HepG2 (cell line): Measurements from ENCODE around the gene PRPSAP2. TPM values are rescaled to one million over a fixed set of nuclear protein-coding genes. Genes with fewer than 3 reads are reported as not detected.

ENCODE experiments used
- CEBPB ChIP-seq: IDR thresholded peaks from 2 replicates; pipeline ENCODE4 v1.6.1; 2011; ENCODE audit warnings: low read depth, low read length, improper control_type of control experiment, borderline replicate concordance
- EHMT2 ChIP-seq: fragments of 200-600 bp; sonication (generic); IDR thresholded peaks from 2 replicates; pipeline ENCODE4 v1.7.0; 2017; ENCODE audit warnings: antibody characterized with exemption, low read depth, low read length, borderline replicate concordance
- FOXO1 ChIP-seq: sonication (generic); formaldehyde crosslinking; IDR thresholded peaks from 2 replicates; pipeline ENCODE4 v1.4.0; 2020; ENCODE audit warnings: missing genetic modification reagents
- HBP1 ChIP-seq: IDR thresholded peaks from 2 replicates; pipeline ENCODE4 v1.6.1; 2016; ENCODE audit warnings: low read depth, control low read depth
- HNRNPLL ChIP-seq: fragments of 200-400 bp; formaldehyde crosslinking; IDR thresholded peaks from 2 replicates; pipeline ENCODE4 v1.6.1; 2017; ENCODE audit warnings: mild to moderate bottlenecking, low read depth, low read length; ENCODE audit not compliant: poor library complexity, severe bottlenecking
- NR2F6 ChIP-seq, 2 experiments: IDR thresholded peaks; 2 replicates each; pipeline ENCODE4 v1.6.1; 2016; ENCODE audit warnings: antibody characterized with exemption in 1 of 2, mild to moderate bottlenecking in 1 of 2
- PLSCR1 ChIP-seq: sonication (generic); formaldehyde crosslinking; IDR thresholded peaks from 2 replicates; pipeline ENCODE4 v1.5.0; 2020; ENCODE audit warnings: missing genetic modification reagents, mild to moderate bottlenecking, borderline replicate concordance
- SNAPC5 ChIP-seq: sonication (generic); formaldehyde crosslinking; IDR thresholded peaks from 2 replicates; pipeline ENCODE4 v1.8.1; 2023; ENCODE audit warnings: mild to moderate bottlenecking, missing genetic modification reagents, borderline replicate concordance
- SUZ12 ChIP-seq: fragments of 150-350 bp; IDR thresholded peaks from 2 replicates; pipeline ENCODE4 v1.6.1; 2014; ENCODE audit warnings: low read depth, low read length
- TBL1XR1 ChIP-seq: fragments of 150-350 bp; IDR thresholded peaks from 2 replicates; pipeline ENCODE4 v1.6.1; 2014; ENCODE audit warnings: borderline replicate concordance, low read length; ENCODE audit not compliant: partially characterized antibody
- TEAD2 ChIP-seq: sonication (generic); formaldehyde crosslinking; IDR thresholded peaks from 2 replicates; pipeline ENCODE4 v1.9.0; 2021; ENCODE audit warnings: missing genetic modification reagents
- TFDP2 ChIP-seq: sonication (generic); formaldehyde crosslinking; IDR thresholded peaks from 2 replicates; pipeline ENCODE4 v1.4.0; 2020; ENCODE audit warnings: missing genetic modification reagents
- THRA ChIP-seq: sonication (generic); formaldehyde crosslinking; IDR thresholded peaks from 2 replicates; pipeline ENCODE4 v1.4.0; 2020; ENCODE audit warnings: missing genetic modification reagents, borderline replicate concordance
- ZBTB3 ChIP-seq: sonication (generic); formaldehyde crosslinking; IDR thresholded peaks from 2 replicates; pipeline ENCODE4 v1.4.0; 2020; ENCODE audit warnings: low read depth, mild to moderate bottlenecking, moderate library complexity, missing genetic modification reagents, borderline replicate concordance
- ZNF138 ChIP-seq: sonication (generic); formaldehyde crosslinking; IDR thresholded peaks from 2 replicates; pipeline ENCODE4 v1.5.0; 2020; ENCODE audit warnings: mild to moderate bottlenecking, low read depth, missing genetic modification reagents
- ZNF430 ChIP-seq: sonication (generic); formaldehyde crosslinking; IDR thresholded peaks from 2 replicates; pipeline ENCODE4 v1.9.0; 2021; ENCODE audit warnings: mild to moderate bottlenecking, missing genetic modification reagents
- ZNF460 ChIP-seq: sonication (generic); formaldehyde crosslinking; IDR thresholded peaks from 2 replicates; pipeline ENCODE4 v1.5.1; 2020; ENCODE audit warnings: missing genetic modification reagents, mild to moderate bottlenecking, borderline replicate concordance
- ZNF543 ChIP-seq: sonication (generic); formaldehyde crosslinking; IDR thresholded peaks from 2 replicates; pipeline ENCODE4 v1.4.0; 2020; ENCODE audit warnings: mild to moderate bottlenecking, missing genetic modification reagents
- ZNF550 ChIP-seq: sonication (generic); formaldehyde crosslinking; IDR thresholded peaks from 2 replicates; pipeline ENCODE4 v1.4.0; 2020; ENCODE audit warnings: mild to moderate bottlenecking, missing genetic modification reagents, borderline replicate concordance
- ZXDC ChIP-seq: sonication (generic); formaldehyde crosslinking; IDR thresholded peaks from 2 replicates; pipeline ENCODE4 v1.5.0; 2020; ENCODE audit warnings: mild to moderate bottlenecking, missing genetic modification reagents
- polyA plus RNA-seq, 8 experiments: library from polyadenylated mRNA; depleted of rRNA in 3 of 8; stranded (reverse) in 7 of 8; unstranded in 1 of 8; fragments of >200 nt; fragmentation: Illumina TruSeq in 4 of 8; extraction: Trizol in 4 of 8; gene quantifications; 2 replicates each; pipeline versions ENCODE4 v1.2.1 to v1.2.3, GENCODE V29; 2011 to 2016; ENCODE audit warnings: low read depth in 4 of 8, missing spikeins in 1 of 8, mixed read lengths in 1 of 8; ENCODE audit not compliant: insufficient read depth in 1 of 8
- total RNA-seq, 5 experiments: library from RNA; depleted of rRNA; stranded (reverse); fragments of >200 nt; fragmentation: Illumina TruSeq; extraction: Trizol; gene quantifications; 2 replicates each; pipeline ENCODE4 v1.2.3, GENCODE V29; 2016; ENCODE audit warnings: low read depth in 1 of 5

The PRPSAP2 gene
- total and polyA plus RNA-seq, 2 of the 13 experiments (the other 11 are each of a cell fraction or from before 2014, with no cell fraction given) = 34.0 to 58.9 TPM

- TF ChIP-seq SUZ12 = no peak
- TF ChIP-seq ZNF543 = no peak
- TF ChIP-seq HBP1 = no peak
- TF ChIP-seq EHMT2 = no peak
- no peak for TF ChIP-seq ZNF550 (CRISPR knock-in tag)
- no peak for TF ChIP-seq ZNF138
- TF ChIP-seq TBL1XR1 = no peak
- TF ChIP-seq FOXO1 (CRISPR knock-in tag) = peak; percentile 77; the same call in 1 of the 2 replicates
- TF ChIP-seq ZNF430 = no peak
- peak; percentile 97 for TF ChIP-seq THRA (CRISPR knock-in tag)
- no peak for TF ChIP-seq CEBPB
- TF ChIP-seq HNRNPLL = no peak
- no peak for TF ChIP-seq ZNF460 (CRISPR knock-in tag)
- no peak for TF ChIP-seq TEAD2 (CRISPR knock-in tag)
- TF ChIP-seq PLSCR1 (CRISPR knock-in tag) = no peak
- no peak for TF ChIP-seq TFDP2 (CRISPR knock-in tag)
- peak; percentile 76 for TF ChIP-seq NR2F6 (IDR thresholded peaks at IDR 0.05)
- TF ChIP-seq NR2F6 (CRISPR knock-in tag; IDR thresholded peaks at IDR 0.05) = peak; percentile 92
- TF ChIP-seq ZBTB3 (CRISPR knock-in tag) = no peak
- TF ChIP-seq ZXDC = no peak
- TF ChIP-seq SNAPC5 (CRISPR knock-in tag) = no peak
Observed at GRCh38 chr17:18920911-18921441, 63.0 kb downstream of the PRPSAP2 start (continued).
